Measurements from ENCODE around the gene TNRC6B.

GRCh38 chr22:40234658-40235057, 56.9 kb downstream of the TNRC6B start:
- TF ChIP-seq CTCF (IDR thresholded peaks at IDR 0.05; ENCODE audit: insufficient read depth, low read depth, low read length) (no peak), EZH2 (IDR thresholded peaks at IDR 0.05; ENCODE audit: insufficient read depth, low read length) (no peak)

Measured in astrocyte (in vitro differentiated cells and primary cell).